SH-SY5Y (cell line): ENCODE measurements around the gene PHACTR1.

Experiments used
- GATA2 ChIP-seq: IDR thresholded peaks from 2 replicates; pipeline ENCODE4 v1.6.1; 2011; ENCODE audit warnings: mild to moderate bottlenecking, low read depth, low read length
- GATA3 ChIP-seq: IDR thresholded peaks from 2 replicates; pipeline ENCODE4 v1.6.1; 2011; ENCODE audit warnings: low read depth, mild to moderate bottlenecking, low read length, moderate library complexity

GRCh38 chr6:13034316-13034715, 317.7 kb downstream of the PHACTR1 start:
- TF ChIP-seq GATA3 (no peak), GATA2 (no peak)
